IMR-90 (cell line): Measurements from ENCODE around the gene FCRL5. TPM values are rescaled to one million over a fixed set of nuclear protein-coding genes. Genes with fewer than 3 reads are reported as not detected.
A peak's percentile ranks its signal among the peaks of the same experiment; 100 is the strongest.

ENCODE experiments used
- ATAC-seq: fragments of 200-7000 bp; cut with Tn5 transposase; 2 replicates; pipeline ENCODE4 v1.9.1; 2020; ENCODE audit warnings: low read depth, mild to moderate bottlenecking, moderate library complexity
- BruUV-seq: library from RNA; stranded (reverse); fragments of 400-500 nt; replicated peaks from 2 replicates; lab custom pipeline; 2021; lab: Mats Ljungman, UMichigan
- CTCF ChIA-PET: fragments of 300-600 bp; formaldehyde crosslinking; extraction: SDS; loops from one replicate; lab custom pipeline; 2021; ENCODE audit warnings: antibody characterized with exemption; lab: Yijun Ruan, JAX
- POLR2A ChIA-PET: fragments of 300-600 bp; sonication (Branson Sonifier 250); formaldehyde crosslinking; loops from one replicate; lab custom pipeline; 2022; ENCODE audit warnings: antibody characterized with exemption; ENCODE audit not compliant: unreplicated experiment; lab: Charles Lee
- DNase-seq: peaks from one replicate; pipeline ENCODE4 v3.0.0; 2013
- H2AFZ ChIP-seq: replicated peaks from 2 replicates; pipeline ENCODE3; 2013; ENCODE audit warnings: low read length, mild to moderate bottlenecking; ENCODE audit not compliant: poor library complexity
- H2AK5ac ChIP-seq: 2 replicates; pipeline ENCODE4 v1.6.1; 2013; ENCODE audit warnings: low read depth, low read length, inconsistent platforms
- H2AK9ac ChIP-seq: replicated peaks from 2 replicates; pipeline ENCODE3; 2013; ENCODE audit warnings: mild to moderate bottlenecking, low read depth, low read length, moderate library complexity; ENCODE audit not compliant: poor library complexity
- H2BK120ac ChIP-seq: 2 replicates; pipeline ENCODE4 v1.6.1; 2013; ENCODE audit warnings: low read depth, low read length, inconsistent platforms
- H2BK15ac ChIP-seq: 3 replicates; pipeline ENCODE4 v1.6.1; 2013; ENCODE audit warnings: low read depth, low read length, inconsistent platforms
- H2BK20ac ChIP-seq: 2 replicates; pipeline ENCODE4 v1.6.1; 2013; ENCODE audit warnings: low read depth, mild to moderate bottlenecking, inconsistent platforms, low read length, moderate library complexity
- H2BK5ac ChIP-seq: 2 replicates; pipeline ENCODE4 v1.6.1; 2013; ENCODE audit warnings: mild to moderate bottlenecking, low read depth, low read length, inconsistent platforms; ENCODE audit not compliant: poor library complexity, severe bottlenecking
- H3K14ac ChIP-seq: replicated peaks from 2 replicates; pipeline ENCODE4 v1.6.1; 2013; ENCODE audit warnings: low read depth, low read length, inconsistent platforms
- H3K18ac ChIP-seq: 2 replicates; pipeline ENCODE4 v1.6.1; 2013; ENCODE audit warnings: low read depth, low read length, control low read depth
- H3K23ac ChIP-seq: 2 replicates; pipeline ENCODE4 v1.6.1; 2013; ENCODE audit warnings: low read depth, low read length, inconsistent platforms
- H3K27ac ChIP-seq: 2 replicates; pipeline ENCODE4 v1.5.1; 2013; ENCODE audit warnings: mild to moderate bottlenecking, control low read depth, low read length; ENCODE audit not compliant: insufficient read depth
- H3K27me3 ChIP-seq: 2 replicates; pipeline ENCODE4 v1.6.1; 2013; ENCODE audit warnings: low read length; ENCODE audit not compliant: control insufficient read depth, insufficient read depth
- H3K36me3 ChIP-seq: 2 replicates; pipeline ENCODE4 v1.6.1; 2013; ENCODE audit warnings: low read length, mixed read lengths; ENCODE audit not compliant: control insufficient read depth, insufficient read depth
- H3K4ac ChIP-seq: 2 replicates; pipeline ENCODE4 v1.6.1; 2013; ENCODE audit warnings: low read depth, low read length, inconsistent platforms
- H3K4me1 ChIP-seq: 2 replicates; pipeline ENCODE4 v1.6.1; 2013; ENCODE audit warnings: low read length, mixed read lengths; ENCODE audit not compliant: control insufficient read depth, insufficient read depth
- H3K4me2 ChIP-seq: 2 replicates; pipeline ENCODE4 v1.6.1; 2013; ENCODE audit warnings: low read depth, mild to moderate bottlenecking, control low read depth, low read length, moderate library complexity
- H3K4me3 ChIP-seq: 2 replicates; pipeline ENCODE4 v1.5.1; 2013; ENCODE audit warnings: low read depth, mild to moderate bottlenecking, control low read depth, low read length, moderate library complexity; ENCODE audit not compliant: insufficient read depth
- H3K56ac ChIP-seq: 2 replicates; pipeline ENCODE4 v1.6.1; 2013; ENCODE audit warnings: low read length, inconsistent platforms; ENCODE audit not compliant: insufficient read depth; ENCODE audit errors: extremely low read depth
- H3K79me1 ChIP-seq, 2 experiments: 2 replicates each; pipeline ENCODE4 v1.6.1; 2013; ENCODE audit warnings: low read length in 2 of 2, inconsistent platforms in 1 of 2, low read depth in 1 of 2
- H3K9ac ChIP-seq: 2 replicates; pipeline ENCODE4 v1.6.1; 2013; ENCODE audit warnings: low read depth, low read length, control low read depth
- H3K9me1 ChIP-seq: 2 replicates; pipeline ENCODE4 v1.6.1; 2013; ENCODE audit warnings: low read length, inconsistent platforms; ENCODE audit not compliant: insufficient read depth
- H3K9me3 ChIP-seq: 2 replicates; pipeline ENCODE4 v1.6.1; 2013; ENCODE audit warnings: low read length; ENCODE audit not compliant: control insufficient read depth, insufficient read depth
- H4K20me1 ChIP-seq: 2 replicates; pipeline ENCODE4 v1.6.1; 2013; ENCODE audit warnings: low read length, inconsistent platforms; ENCODE audit not compliant: insufficient read depth
- H4K5ac ChIP-seq: 2 replicates; pipeline ENCODE4 v1.6.1; 2013; ENCODE audit warnings: mild to moderate bottlenecking, low read depth, low read length, control low read depth
- H4K8ac ChIP-seq, 2 experiments: 2 replicates each; pipeline ENCODE4 v1.6.1; 2013; ENCODE audit warnings: low read depth in 2 of 2, low read length in 2 of 2, control low read depth in 1 of 2, inconsistent platforms in 1 of 2
- H4K91ac ChIP-seq: 2 replicates; pipeline ENCODE4 v1.6.1; 2013; ENCODE audit warnings: low read depth, low read length, inconsistent platforms; ENCODE audit not compliant: insufficient read depth
- BHLHE40 ChIP-seq: fragments of 150-350 bp; IDR thresholded peaks from 2 replicates; pipeline ENCODE4 v1.6.1; 2016; ENCODE audit warnings: mild to moderate bottlenecking, low read depth, low read length
- CEBPB ChIP-seq: IDR thresholded peaks from 2 replicates; pipeline ENCODE4 v1.6.1; 2012; ENCODE audit warnings: low read depth, low read length, improper control_type of control experiment
- CTCF ChIP-seq: conservative IDR thresholded peaks from 2 replicates; pipeline ENCODE4 v1.5.1; 2012; ENCODE audit warnings: mild to moderate bottlenecking, low read depth, low read length, improper control_type of control experiment
- RAD21 ChIP-seq: IDR thresholded peaks from 2 replicates; pipeline ENCODE4 v1.6.1; 2012; ENCODE audit warnings: low read length, improper control_type of control experiment
- SMC3 ChIP-seq: fragments of 150-350 bp; IDR thresholded peaks from 2 replicates; pipeline ENCODE4 v1.6.1; 2016; ENCODE audit warnings: low read depth, mild to moderate bottlenecking, antibody characterized with exemption, low read length, moderate library complexity
- whole genome bisulfite sequencing, 2 experiments: methylation state at CpG; one replicate each; pipeline versions ENCODE4 v1.1.5 to v1.1.7; 2013; ENCODE audit warnings: missing lambda C conversion rate in 2 of 2; ENCODE audit not compliant: insufficient read length in 1 of 2; ENCODE audit errors: extremely low coverage in 2 of 2; 5-methylcytosine and 5-hydroxymethylcytosine counted together
- dilution Hi-C: fragments of 300-500 bp; cut with HindIII; formaldehyde crosslinking; loops from one replicate; pipeline ENCODE4 v1.14.3; 2018; ENCODE audit warnings: low sequenced_read_pairs; ENCODE audit not compliant: unreplicated experiment
- in situ Hi-C: fragments of 300-500 bp; cut with MboI; formaldehyde crosslinking; loops from 3 replicates; pipeline ENCODE4 v1.14.3; 2019; ENCODE audit warnings: low sequenced_read_pairs, inconsistent platforms, mixed read lengths
- intact Hi-C: fragments of 100-400 bp; cut with micrococcal nuclease; formaldehyde crosslinking; loops from 2 replicates; pipeline ENCODE4 v1.10.0; 2022
- polyA plus RNA-seq, 3 experiments: library from polyadenylated mRNA; depleted of rRNA; stranded (reverse); fragments of >200 nt; gene quantifications; 2 replicates each; pipeline ENCODE4 v1.2.3, GENCODE V29; 2012; ENCODE audit warnings: low replicate concordance in 1 of 3
- total RNA-seq: library from RNA; depleted of rRNA; stranded (reverse); fragments of >200 nt; gene quantifications from 2 replicates; pipeline ENCODE4 v1.2.3, GENCODE V29; 2012

The FCRL5 gene
- total and polyA plus RNA-seq, 2 of the 4 experiments (the other 2 are of a cell fraction): not detected

DNA sequence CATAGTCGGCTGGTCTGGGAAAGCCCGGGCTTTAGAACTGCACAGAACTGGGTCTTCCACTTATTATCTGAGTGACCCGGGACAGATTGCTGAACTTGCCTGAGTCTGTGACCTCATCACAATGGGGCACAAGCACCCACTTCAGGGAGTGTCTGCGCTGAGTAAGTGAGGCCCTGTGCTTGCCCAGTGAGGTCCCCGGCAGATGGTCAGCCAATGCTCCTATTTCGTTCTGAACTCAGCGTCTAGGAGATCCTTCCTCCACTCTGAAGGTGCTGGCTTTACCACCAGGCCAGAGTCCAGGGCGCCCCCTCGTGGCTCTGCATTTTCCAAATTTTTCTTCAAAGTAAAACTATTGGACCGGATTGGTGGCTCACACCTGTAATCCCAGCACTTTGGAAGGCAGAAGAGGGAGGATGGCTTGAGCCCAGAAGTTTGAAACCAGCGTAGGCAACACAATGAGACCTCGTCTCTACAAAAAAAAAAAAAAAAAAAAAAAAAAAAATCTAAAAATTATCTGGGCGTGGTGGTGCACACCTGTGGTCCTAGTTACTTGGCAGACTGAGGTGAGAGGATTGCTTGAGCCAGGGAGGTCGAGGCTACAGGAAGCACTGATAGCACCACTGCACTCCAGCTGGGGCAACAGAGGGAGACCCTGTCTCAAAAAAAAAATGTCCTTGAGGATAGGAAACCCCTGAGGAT is 61.7 kb downstream of the FCRL5 start:
- H3K4me2 ChIP-seq: no peak overlapping the region
- no peaks in the 10 kb centered on the region for H3K9me1 ChIP-seq
- H2BK120ac ChIP-seq: no peak overlapping the region
- H2AK9ac ChIP-seq: no peak overlapping the region
- H2AFZ ChIP-seq: no peak overlapping the region
- no peaks in the 10 kb centered on the region for H3K79me1 ChIP-seq
- DNase-seq (peak; percentile 26), ATAC-seq (peak; percentile 66)
- no peak overlapping the region for H2BK5ac ChIP-seq
- H3K4me3 ChIP-seq: no peak overlapping the region
- H3K27me3 ChIP-seq: no peaks in the 10 kb centered on the region
- no peak overlapping the region for H3K18ac ChIP-seq
- no peaks in the 10 kb centered on the region for H3K4me1 ChIP-seq
- H4K8ac ChIP-seq: no peak overlapping the region
- no peak overlapping the region for H2BK20ac ChIP-seq
- no TSS peak for BruUV-seq
- H3K9me3 ChIP-seq: no peaks in the 10 kb centered on the region
- intact Hi-C loops (loop anchor here (1.0 kb wide), 1 partner anchor 113 kb away; no protein-coding TSS in a partner anchor), in situ Hi-C loops (loop anchor here (10.0 kb wide), 1 partner anchor 296 kb away; no protein-coding TSS in a partner anchor), dilution Hi-C loops (no loop called here)
- no peak overlapping the region for H2AK5ac ChIP-seq
- CTCF ChIA-PET: no interaction called here
- no peak overlapping the region for H3K27ac ChIP-seq
- no peaks in the 10 kb centered on the region for H4K20me1 ChIP-seq
- TF ChIP-seq RAD21 (peak; percentile 41), BHLHE40 (no peak), CEBPB (no peak), SMC3 (peak; percentile 47), CTCF (peak; percentile 62)
- no peak overlapping the region for H3K9ac ChIP-seq
- no peak overlapping the region for H3K4ac ChIP-seq
- no peaks in the 10 kb centered on the region for H3K36me3 ChIP-seq
- POLR2A ChIA-PET: no interaction called here
- no peak overlapping the region for H3K23ac ChIP-seq
- no peak overlapping the region for H4K91ac ChIP-seq
- no peak overlapping the region for H3K14ac ChIP-seq
- WGBS, 2 experiments: 73% methylated on average over 3 of the region's 14 CpGs; no CpG with 5 or more reads in 1 of the 2 experiments
- no peak overlapping the region for H4K5ac ChIP-seq
- no peak overlapping the region for H2BK15ac ChIP-seq
- H3K56ac ChIP-seq: no peak overlapping the region
